ENCODE measurements around the gene SOST. TPM values are rescaled to one million over a fixed set of nuclear protein-coding genes. Genes with fewer than 3 reads are reported as not detected.

Gene SOST
- total RNA-seq, 8 experiments from 2014 or later: 0.08 to 0.24 (median 0.11) TPM; not detected in 3

GRCh38 chr17:43712397-43712796 is 46.2 kb downstream of the SOST start:
- Histone ChIP-seq H3K4me1 (replicated peaks in 1 of 2) (peaks cover 3 to 5% of the 10 kb centered on the region in 2 donors), H3K27ac (no peak overlapping the region), H3K4me3 (no peak overlapping the region)
- ATAC-seq (replicated peaks in 6 of 8): no peak
- in situ Hi-C loops (cut with MboI; ENCODE audit: low pct_unique_long_range_greater_than_20kb in 2 of 9, low sequenced_read_pairs in 9 of 9, unreplicated experiment in 9 of 9): no loop called here
- 0 to 100% (median 82%) methylated on average over 1 to 6 of the region's 6 CpGs; no CpG with 5 or more reads in 2 of the 10 experiments for WGBS, 10 experiments

- no peak for ATAC-seq (replicated peaks in 6 of 8)
- H3K4me1 ChIP-seq (replicated peaks in 1 of 2): peaks cover 3 to 5% of the 10 kb centered on the region in 2 donors
- H3K27ac ChIP-seq: no peak overlapping the region
- H3K4me3 ChIP-seq: no peak overlapping the region
- WGBS, 10 experiments: 63 to 100% (median 87%) methylated on average over 1 to 6 of the region's 6 CpGs; no CpG with 5 or more reads in 2 of the 10 experiments
- in situ Hi-C loops (cut with MboI; ENCODE audit: low pct_unique_long_range_greater_than_20kb in 2 of 9, low sequenced_read_pairs in 9 of 9, unreplicated experiment in 9 of 9): no loop called here
Observed at GRCh38 chr17:43710101-43710500, 48.5 kb downstream of the SOST start.

- Histone ChIP-seq H3K4me3 (no peak overlapping the region), H3K27ac (no peak overlapping the region), H3K4me1 (replicated peaks in 1 of 2) (peaks cover 3 to 5% of the 10 kb centered on the region in 2 donors)
- 89 to 100% (median 100%) methylated on average over 1 to 4 of the region's 4 CpGs; no CpG with 5 or more reads in 5 of the 10 experiments for WGBS, 10 experiments
- in situ Hi-C loops (cut with MboI; ENCODE audit: low pct_unique_long_range_greater_than_20kb in 2 of 9, low sequenced_read_pairs in 9 of 9, unreplicated experiment in 9 of 9): loop anchor here in 1 of 9 experiments (10.0 kb wide), 1 partner anchor 46 kb away; the partner anchor contains the start of gene SOST
- ATAC-seq (replicated peaks in 6 of 8): no peak
Observed at GRCh38 chr17:43709210-43709609, 49.4 kb downstream of the SOST start.

GRCh38 chr17:43707184-43707583 is 51.4 kb downstream of the SOST start:
- peaks cover 0 to under 1% of the 10 kb centered on the region in 2 donors for H3K4me1 ChIP-seq (replicated peaks in 1 of 2)
- in situ Hi-C loops (cut with MboI; ENCODE audit: low pct_unique_long_range_greater_than_20kb in 2 of 9, low sequenced_read_pairs in 9 of 9, unreplicated experiment in 9 of 9): loop anchor here in 1 of 9 experiments (10.0 kb wide), 1 partner anchor 48 kb away; the partner anchor contains the start of gene SOST
- ATAC-seq (replicated peaks in 6 of 8): no peak
- no peak overlapping the region for H3K27ac ChIP-seq
- WGBS, 10 experiments: 29 to 100% (median 89%) methylated on average over 1 to 5 of the region's 5 CpGs; no CpG with 5 or more reads in 5 of the 10 experiments
- no peak overlapping the region for H3K4me3 ChIP-seq

- H3K27ac ChIP-seq: no peak overlapping the region
- no peaks in the 10 kb centered on the region for H3K4me1 ChIP-seq (replicated peaks in 1 of 2)
- no peak for ATAC-seq (replicated peaks in 6 of 8)
- 42 to 100% (median 73%) methylated on average over 2 to 5 of the region's 5 CpGs; no CpG with 5 or more reads in 1 of the 10 experiments for WGBS, 10 experiments
- in situ Hi-C loops (cut with MboI; ENCODE audit: low pct_unique_long_range_greater_than_20kb in 2 of 9, low sequenced_read_pairs in 9 of 9, unreplicated experiment in 9 of 9): loop anchor here in 1 of 9 experiments (10.0 kb wide), 1 partner anchor 49 kb away; the partner anchor contains the start of gene SOST
- H3K4me3 ChIP-seq: no peak overlapping the region
Observed at GRCh38 chr17:43706235-43706634, 52.4 kb downstream of the SOST start.

Other genes with a start within 250 kb of the SOST start
- gene ETV4, start 212.5 kb downstream of the SOST start, total RNA-seq: 10 to 100 TPM in 3 of 8 experiments, 1 to 10 TPM in 5; 2.2 to 41.3 (median 6.3) TPM
- under 1 TPM in 7 of 8 experiments, not detected in 1; 0.05 to 0.56 (median 0.36) TPM for gene MEOX1, start 96.9 kb downstream of the SOST start, total RNA-seq
- gene DUSP3, start 20.2 kb upstream of the SOST start, total RNA-seq: 10 to 100 TPM; 18.6 to 58.2 (median 25.3) TPM
- gene CFAP97D1, start 21.6 kb upstream of the SOST start, total RNA-seq: under 1 TPM in 7 of 8 experiments, not detected in 1; 0.05 to 0.43 (median 0.14) TPM
- 10 to 100 TPM in 5 of 8 experiments, 1 to 10 TPM in 3; 1.5 to 26.7 (median 19.3) TPM for gene MPP3, start 74.4 kb upstream of the SOST start, total RNA-seq
- 1 to 10 TPM in 1 of 8 experiments, under 1 TPM in 5, not detected in 2; 0.11 to 1.3 (median 0.39) TPM for gene CD300LG, start 88.4 kb upstream of the SOST start, total RNA-seq
- 10 to 100 TPM in 5 of 8 experiments, 1 to 10 TPM in 2, under 1 TPM in 1; 0.25 to 26.9 (median 18.2) TPM for gene MPP2, start 148.7 kb upstream of the SOST start, total RNA-seq
- gene PPY, start 183.7 kb upstream of the SOST start, total RNA-seq: 1 to 10 TPM in 2 of 8 experiments, under 1 TPM in 1, not detected in 5; 0.54 to 3.5 (median 1.7) TPM
- gene PYY, start 195.1 kb upstream of the SOST start, total RNA-seq: 1 to 10 TPM in 1 of 8 experiments, under 1 TPM in 2, not detected in 5; 0.27 to 2.8 (median 0.47) TPM
- gene NAGS, start 245.8 kb upstream of the SOST start, total RNA-seq: 1 to 10 TPM in 6 of 8 experiments, under 1 TPM in 2; 0.31 to 3.4 (median 1.4) TPM

All from motor neuron (in vitro differentiated cells).